Measurements from ENCODE around the gene HEMGN.

The HEMGN gene

GRCh38 chr9:97964901-97965300 lies 26.9 kb upstream of the HEMGN start:
- H3K4me3 ChIP-seq (ENCODE audit: low read length in 2 of 2) = no peak overlapping the region
- no peak overlapping the region for H4K91ac ChIP-seq (ENCODE audit: low read depth, low read length, poor library complexity)
- no peak overlapping the region for H3K4me2 ChIP-seq (ENCODE audit: insufficient read depth, low read length, poor library complexity, severe bottlenecking)
- no peak for DNase-seq (ENCODE audit: low spot score)
- no peak overlapping the region for H3K23ac ChIP-seq (ENCODE audit: low read depth, low read length, poor library complexity)
- no peak overlapping the region for H3K14ac ChIP-seq (ENCODE audit: low read length)
- no peak overlapping the region for H3K9ac ChIP-seq (ENCODE audit: low read depth, low read length, poor library complexity)
- H3K18ac ChIP-seq (ENCODE audit: low read length) = no peak overlapping the region
- no peak overlapping the region for H3K27ac ChIP-seq (replicated peaks; ENCODE audit: low read length)
- H3K36me3 ChIP-seq (replicated peaks in 1 of 2; ENCODE audit: control insufficient read depth in 2 of 2, insufficient read depth in 2 of 2, low read length in 2 of 2) = no peaks in the 10 kb centered on the region
- no peak overlapping the region for H2AFZ ChIP-seq (ENCODE audit: low read length)
- no peak overlapping the region for H3K4ac ChIP-seq (ENCODE audit: low read length)
- no peak overlapping the region for H2BK12ac ChIP-seq (ENCODE audit: low read length)
- H2BK15ac ChIP-seq (ENCODE audit: low read length) = no peak overlapping the region
- no peak overlapping the region for H4K8ac ChIP-seq (ENCODE audit: low read depth, low read length)
- H3K9me3 ChIP-seq (replicated peaks in 1 of 2; ENCODE audit: control insufficient read depth in 2 of 2, insufficient read depth in 1 of 2, low read depth in 1 of 2, low read length in 2 of 2) = no peaks in the 10 kb centered on the region
- no peak overlapping the region for H2AK5ac ChIP-seq (ENCODE audit: low read depth, low read length)
- H2BK120ac ChIP-seq (ENCODE audit: low read depth, low read length) = no peak overlapping the region
- H3K4me1 ChIP-seq (ENCODE audit: control insufficient read depth in 2 of 2, insufficient read depth in 1 of 2, low read depth in 1 of 2, low read length in 2 of 2) = no peaks in the 10 kb centered on the region
- H2BK5ac ChIP-seq (ENCODE audit: low read length) = no peak overlapping the region
- H3K79me1 ChIP-seq (ENCODE audit: low read depth, low read length) = no peaks in the 10 kb centered on the region
- H3K27me3 ChIP-seq (ENCODE audit: control insufficient read depth in 3 of 3, insufficient read depth in 3 of 3, low read depth in 1 of 3, low read length in 3 of 3) = peaks cover 0 to 49% (median 0%) of the 10 kb centered on the region in 3 experiments

GRCh38 chr9:97963232-97963631 lies 25.3 kb upstream of the HEMGN start:
- no peak overlapping the region for H2AK5ac ChIP-seq (ENCODE audit: low read depth, low read length)
- H3K9me3 ChIP-seq (replicated peaks in 1 of 2; ENCODE audit: control insufficient read depth in 2 of 2, insufficient read depth in 1 of 2, low read depth in 1 of 2, low read length in 2 of 2) = no peaks in the 10 kb centered on the region
- H2BK15ac ChIP-seq (ENCODE audit: low read length) = no peak overlapping the region
- H3K9ac ChIP-seq (ENCODE audit: low read depth, low read length, poor library complexity) = no peak overlapping the region
- H3K4ac ChIP-seq (ENCODE audit: low read length) = no peak overlapping the region
- peaks cover 0 to 56% (median 1%) of the 10 kb centered on the region in 3 experiments for H3K27me3 ChIP-seq (ENCODE audit: control insufficient read depth in 3 of 3, insufficient read depth in 3 of 3, low read depth in 1 of 3, low read length in 3 of 3)
- no peak overlapping the region for H2AFZ ChIP-seq (ENCODE audit: low read length)
- DNase-seq (ENCODE audit: low spot score) = no peak
- H3K23ac ChIP-seq (ENCODE audit: low read depth, low read length, poor library complexity) = no peak overlapping the region
- H4K91ac ChIP-seq (ENCODE audit: low read depth, low read length, poor library complexity) = no peak overlapping the region
- no peak overlapping the region for H3K18ac ChIP-seq (ENCODE audit: low read length)
- H3K4me1 ChIP-seq (ENCODE audit: control insufficient read depth in 2 of 2, insufficient read depth in 1 of 2, low read depth in 1 of 2, low read length in 2 of 2) = no peaks in the 10 kb centered on the region
- H3K79me1 ChIP-seq (ENCODE audit: low read depth, low read length) = no peaks in the 10 kb centered on the region
- no peak overlapping the region for H4K8ac ChIP-seq (ENCODE audit: low read depth, low read length)
- no peak overlapping the region for H3K4me2 ChIP-seq (ENCODE audit: insufficient read depth, low read length, poor library complexity, severe bottlenecking)
- no peak overlapping the region for H3K4me3 ChIP-seq (ENCODE audit: low read length in 2 of 2)
- H3K36me3 ChIP-seq (replicated peaks in 1 of 2; ENCODE audit: control insufficient read depth in 2 of 2, insufficient read depth in 2 of 2, low read length in 2 of 2) = no peaks in the 10 kb centered on the region
- no peak overlapping the region for H2BK12ac ChIP-seq (ENCODE audit: low read length)
- no CpG with 5 or more reads among the region's 2 CpGs for WGBS, 2 donors (ENCODE audit: extremely low coverage in 2 of 2, insufficient read length in 2 of 2, insufficient replicate concordance in 1 of 2)
- no peak overlapping the region for H3K14ac ChIP-seq (ENCODE audit: low read length)
- no peak overlapping the region for H3K27ac ChIP-seq (replicated peaks; ENCODE audit: low read length)
- no peak overlapping the region for H2BK120ac ChIP-seq (ENCODE audit: low read depth, low read length)
- H2BK5ac ChIP-seq (ENCODE audit: low read length) = no peak overlapping the region

- H2AFZ ChIP-seq (ENCODE audit: low read length) = no peak overlapping the region
- WGBS, 2 donors (ENCODE audit: extremely low coverage in 2 of 2, insufficient read length in 2 of 2, insufficient replicate concordance in 1 of 2) = no CpG with 5 or more reads among the region's 5 CpGs
- H3K18ac ChIP-seq (ENCODE audit: low read length) = no peak overlapping the region
- H2AK5ac ChIP-seq (ENCODE audit: low read depth, low read length) = no peak overlapping the region
- no peak overlapping the region for H2BK15ac ChIP-seq (ENCODE audit: low read length)
- H2BK120ac ChIP-seq (ENCODE audit: low read depth, low read length) = no peak overlapping the region
- no peak overlapping the region for H3K9ac ChIP-seq (ENCODE audit: low read depth, low read length, poor library complexity)
- no peaks in the 10 kb centered on the region for H3K36me3 ChIP-seq (replicated peaks in 1 of 2; ENCODE audit: control insufficient read depth in 2 of 2, insufficient read depth in 2 of 2, low read length in 2 of 2)
- no peak overlapping the region for H2BK5ac ChIP-seq (ENCODE audit: low read length)
- H4K91ac ChIP-seq (ENCODE audit: low read depth, low read length, poor library complexity) = no peak overlapping the region
- no peak overlapping the region for H3K27ac ChIP-seq (replicated peaks; ENCODE audit: low read length)
- no peak overlapping the region for H3K23ac ChIP-seq (ENCODE audit: low read depth, low read length, poor library complexity)
- no peak overlapping the region for H2BK12ac ChIP-seq (ENCODE audit: low read length)
- H3K27me3 ChIP-seq (ENCODE audit: control insufficient read depth in 3 of 3, insufficient read depth in 3 of 3, low read depth in 1 of 3, low read length in 3 of 3) = peaks cover 0 to 56% (median 1%) of the 10 kb centered on the region in 3 experiments
- H3K4ac ChIP-seq (ENCODE audit: low read length) = no peak overlapping the region
- H3K4me1 ChIP-seq (ENCODE audit: control insufficient read depth in 2 of 2, insufficient read depth in 1 of 2, low read depth in 1 of 2, low read length in 2 of 2) = no peaks in the 10 kb centered on the region
- H3K9me3 ChIP-seq (replicated peaks in 1 of 2; ENCODE audit: control insufficient read depth in 2 of 2, insufficient read depth in 1 of 2, low read depth in 1 of 2, low read length in 2 of 2) = no peaks in the 10 kb centered on the region
- H3K14ac ChIP-seq (ENCODE audit: low read length) = no peak overlapping the region
- H3K4me3 ChIP-seq (ENCODE audit: low read length in 2 of 2) = no peak overlapping the region
- H4K8ac ChIP-seq (ENCODE audit: low read depth, low read length) = no peak overlapping the region
- DNase-seq (ENCODE audit: low spot score) = no peak
- no peaks in the 10 kb centered on the region for H3K79me1 ChIP-seq (ENCODE audit: low read depth, low read length)
- H3K4me2 ChIP-seq (ENCODE audit: insufficient read depth, low read length, poor library complexity, severe bottlenecking) = no peak overlapping the region
Measured at GRCh38 chr9:97962575-97962974, 24.6 kb upstream of the HEMGN start.

- Histone ChIP-seq H3K4me2 (ENCODE audit: insufficient read depth, low read length, poor library complexity, severe bottlenecking) (no peak overlapping the region), H4K91ac (ENCODE audit: low read depth, low read length, poor library complexity) (no peak overlapping the region), H2AFZ (ENCODE audit: low read length) (no peak overlapping the region), H3K18ac (ENCODE audit: low read length) (no peak overlapping the region), H4K8ac (ENCODE audit: low read depth, low read length) (no peak overlapping the region), H3K79me1 (ENCODE audit: low read depth, low read length) (no peaks in the 10 kb centered on the region), H2BK5ac (ENCODE audit: low read length) (no peak overlapping the region), H2AK5ac (ENCODE audit: low read depth, low read length) (no peak overlapping the region), H3K4me3 (ENCODE audit: low read length in 2 of 2) (no peak overlapping the region), H3K27me3 (ENCODE audit: control insufficient read depth in 3 of 3, insufficient read depth in 3 of 3, low read depth in 1 of 3, low read length in 3 of 3) (peaks cover 0 to 56% (median 1%) of the 10 kb centered on the region in 3 experiments), H3K36me3 (replicated peaks in 1 of 2; ENCODE audit: control insufficient read depth in 2 of 2, insufficient read depth in 2 of 2, low read length in 2 of 2) (no peaks in the 10 kb centered on the region), H3K27ac (replicated peaks; ENCODE audit: low read length) (no peak overlapping the region), H2BK12ac (ENCODE audit: low read length) (no peak overlapping the region), H3K23ac (ENCODE audit: low read depth, low read length, poor library complexity) (no peak overlapping the region), H3K9me3 (replicated peaks in 1 of 2; ENCODE audit: control insufficient read depth in 2 of 2, insufficient read depth in 1 of 2, low read depth in 1 of 2, low read length in 2 of 2) (no peaks in the 10 kb centered on the region), H3K14ac (ENCODE audit: low read length) (no peak overlapping the region), H3K9ac (ENCODE audit: low read depth, low read length, poor library complexity) (no peak overlapping the region), H2BK120ac (ENCODE audit: low read depth, low read length) (no peak overlapping the region), H3K4me1 (ENCODE audit: control insufficient read depth in 2 of 2, insufficient read depth in 1 of 2, low read depth in 1 of 2, low read length in 2 of 2) (no peaks in the 10 kb centered on the region), H2BK15ac (ENCODE audit: low read length) (no peak overlapping the region), H3K4ac (ENCODE audit: low read length) (no peak overlapping the region)
- no CpG with 5 or more reads among the region's 4 CpGs for WGBS, 2 donors (ENCODE audit: extremely low coverage in 2 of 2, insufficient read length in 2 of 2, insufficient replicate concordance in 1 of 2)
- DNase-seq (ENCODE audit: low spot score) = no peak
Measured at GRCh38 chr9:97962136-97962535, 24.2 kb upstream of the HEMGN start.
